ENCODE data around the gene PTPRH. TPM values are rescaled to one million over a fixed set of nuclear protein-coding genes. Genes with fewer than 3 reads are reported as not detected.

Gene PTPRH
- polyA plus RNA-seq, 1 donor from 2014 or later = 0.54 TPM

GRCh38 chr19:55160986-55161365 lies 48.3 kb downstream of the PTPRH start:
- H3K27me3 ChIP-seq (ENCODE audit: insufficient read depth, low read depth, low read length) = peaks cover 21% of the 10 kb centered on the region
- TF ChIP-seq MXI1 (conservative IDR thresholded peaks at IDR 0.05; ENCODE audit: poor library complexity, severe bottlenecking) = no peak
- TF ChIP-seq EP300 (conservative IDR thresholded peaks at IDR 0.05; ENCODE audit: poor library complexity, severe bottlenecking) = no peak
- TF ChIP-seq RAD21 (conservative IDR thresholded peaks at IDR 0.05) = no peak
- H2AFZ ChIP-seq (ENCODE audit: low read depth, low read length) = no peak overlapping the region

GRCh38 chr19:55160128-55160985 lies 48.9 kb downstream of the PTPRH start:
- H3K36me3 ChIP-seq (ENCODE audit: insufficient read depth, low read length) = no peaks in the 10 kb centered on the region
- no peak overlapping the region for H3K4me2 ChIP-seq (ENCODE audit: low read length)
- H3K9me3 ChIP-seq (ENCODE audit: low read length) = no peaks in the 10 kb centered on the region
- H3K4me3 ChIP-seq (ENCODE audit: low read length) = no peak overlapping the region
- H3K27ac ChIP-seq (ENCODE audit: low read length) = no peak overlapping the region
- no peaks in the 10 kb centered on the region for H3F3A ChIP-seq (ENCODE audit: insufficient read depth, low read length, poor library complexity, severe bottlenecking)
- H3K27me3 ChIP-seq (ENCODE audit: insufficient read depth, low read depth, low read length) = peaks cover 21% of the 10 kb centered on the region
- no peak overlapping the region for H2AFZ ChIP-seq (ENCODE audit: low read depth, low read length)
- H3K79me2 ChIP-seq (replicated peaks; ENCODE audit: insufficient read depth, low read length) = no peaks in the 10 kb centered on the region
- no peaks in the 10 kb centered on the region for H4K20me1 ChIP-seq (ENCODE audit: insufficient read depth)
- no peaks in the 10 kb centered on the region for H3K9me2 ChIP-seq (ENCODE audit: insufficient read depth, low read length)
- TF ChIP-seq POLR2AphosphoS5 (IDR thresholded peaks at IDR 0.05) = no peak
- no peak for TF ChIP-seq EZH2 (IDR thresholded peaks at IDR 0.05; ENCODE audit: borderline replicate concordance, insufficient read depth, low read length, poor library complexity, severe bottlenecking)
- TF ChIP-seq MXI1 (conservative IDR thresholded peaks at IDR 0.05; ENCODE audit: poor library complexity, severe bottlenecking) = no peak
- no peak for TF ChIP-seq TAF1 (IDR thresholded peaks at IDR 0.05; ENCODE audit: low read depth)
- TF ChIP-seq REST (IDR thresholded peaks at IDR 0.05; ENCODE audit: borderline replicate concordance) = no peak
- TF ChIP-seq CTCF (IDR thresholded peaks at IDR 0.05; ENCODE audit: poor library complexity, severe bottlenecking) = peak; percentile 80
- peak; percentile 61 for TF ChIP-seq SMC3 (conservative IDR thresholded peaks at IDR 0.05; ENCODE audit: poor library complexity)
- peak; percentile 64 for TF ChIP-seq RAD21 (conservative IDR thresholded peaks at IDR 0.05)
- H3K9ac ChIP-seq (ENCODE audit: low read length) = no peak overlapping the region

More at GRCh38 chr19:55160986-55161365, 48.3 kb downstream of the PTPRH start:
- Histone ChIP-seq H3K4me3 (ENCODE audit: low read length) (no peak overlapping the region), H3K27ac (ENCODE audit: low read length) (no peak overlapping the region), H3K79me2 (replicated peaks; ENCODE audit: insufficient read depth, low read length) (no peaks in the 10 kb centered on the region), H3F3A (ENCODE audit: insufficient read depth, low read length, poor library complexity, severe bottlenecking) (no peaks in the 10 kb centered on the region), H3K9me3 (ENCODE audit: low read length) (no peaks in the 10 kb centered on the region), H3K36me3 (ENCODE audit: insufficient read depth, low read length) (no peaks in the 10 kb centered on the region), H4K20me1 (ENCODE audit: insufficient read depth) (no peaks in the 10 kb centered on the region), H3K9me2 (ENCODE audit: insufficient read depth, low read length) (no peaks in the 10 kb centered on the region), H3K4me2 (ENCODE audit: low read length) (no peak overlapping the region), H3K9ac (ENCODE audit: low read length) (no peak overlapping the region)

Measured in neural cell (in vitro differentiated cells).